RKO (cell line): ENCODE results near the gene DLL1.

Source experiments
- DNase-seq: peaks from one replicate; pipeline ENCODE4 v3.0.0-alpha.2; 2016; ENCODE audit warnings: low spot score

Gene DLL1

DNA sequence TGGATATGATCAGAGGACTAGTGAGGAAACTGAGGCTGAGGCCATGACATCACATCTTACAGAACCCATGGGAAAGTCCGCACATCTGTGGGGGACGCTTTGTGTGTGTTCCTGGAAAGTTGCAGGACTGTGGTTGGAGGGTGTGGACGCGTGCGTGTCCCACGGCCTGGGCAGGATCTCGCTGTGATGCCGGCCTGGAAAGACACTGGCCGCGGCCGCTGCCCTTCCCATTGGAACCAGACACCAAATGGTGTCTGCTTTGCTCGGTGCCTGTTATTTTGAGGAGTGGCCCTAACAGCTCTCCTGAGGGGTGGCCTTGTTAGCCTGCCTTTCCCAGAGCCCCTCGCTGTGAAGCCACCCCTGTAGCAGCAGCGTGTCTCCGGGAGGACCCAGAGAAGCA is 41.1 kb downstream of the DLL1 start:
- DNase-seq = no peak

DNA sequence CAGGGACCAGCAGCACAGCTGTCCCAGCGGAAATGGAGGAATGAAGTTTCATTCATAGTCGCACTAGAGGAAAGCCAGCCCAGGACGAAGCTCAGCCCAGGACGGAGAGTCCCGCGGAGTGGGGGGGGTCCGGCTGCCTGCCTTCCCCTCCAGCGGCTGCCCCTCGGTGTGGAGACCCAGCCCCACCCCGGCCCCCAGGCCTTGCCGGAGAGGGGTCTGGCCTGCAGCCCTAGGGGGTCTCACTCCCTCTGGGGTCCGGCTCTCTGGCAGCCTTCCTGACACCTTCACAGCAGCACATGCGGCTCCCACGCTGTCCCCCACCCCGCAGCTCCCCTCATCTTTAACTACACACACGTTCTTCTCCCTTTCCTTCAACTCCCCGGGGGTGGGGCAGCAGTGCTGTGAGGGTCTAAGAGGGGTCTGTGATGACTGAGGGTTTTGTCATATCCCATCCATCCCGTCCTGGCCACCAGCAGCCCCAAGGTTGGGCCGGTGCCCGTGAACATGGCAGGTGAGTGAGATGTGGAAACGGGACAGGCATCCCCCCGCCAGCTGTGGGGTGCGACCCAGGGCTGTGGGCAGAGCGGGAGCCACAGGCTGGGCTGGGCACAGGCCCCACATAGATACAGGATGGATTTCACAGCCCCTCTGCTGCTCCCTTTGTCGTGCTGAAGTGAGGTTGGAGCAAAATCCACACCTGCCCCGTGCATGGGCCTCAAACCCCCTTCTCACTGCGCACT is 41.8 kb downstream of the DLL1 start:
- no peak for DNase-seq

DNA sequence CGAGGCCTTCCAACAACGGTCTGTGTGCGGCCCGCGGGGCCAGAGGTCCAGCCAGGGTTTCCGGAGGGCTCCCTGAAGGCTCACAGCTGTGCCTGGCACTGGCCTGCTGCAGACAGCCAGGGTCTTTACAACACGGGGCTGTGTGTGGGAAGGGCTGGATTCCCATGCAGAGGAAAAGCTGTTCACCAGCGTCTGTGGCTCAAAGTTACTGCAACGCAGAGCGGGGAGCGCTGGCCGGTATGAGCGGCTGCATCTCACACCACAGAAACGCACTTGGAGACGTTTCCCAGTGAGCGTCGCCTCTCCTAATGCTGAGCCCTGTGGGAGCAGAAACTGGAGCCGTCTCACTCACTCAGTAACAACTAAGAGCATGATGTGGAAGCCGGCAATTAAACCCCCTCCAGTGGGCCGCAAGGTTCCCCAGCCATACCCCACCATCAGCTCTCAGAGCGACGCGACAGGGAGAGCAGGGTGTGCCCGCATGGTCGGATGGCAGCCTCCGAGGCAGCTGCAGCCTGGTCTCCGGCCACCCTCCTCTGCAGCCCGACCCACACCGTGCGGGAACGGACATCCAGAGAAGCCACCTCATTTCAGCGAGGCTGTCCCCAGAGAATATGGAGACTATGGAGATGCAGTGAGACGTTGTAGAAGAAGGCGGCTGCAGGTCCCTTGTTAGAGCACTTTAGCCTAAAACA is 42.6 kb downstream of the DLL1 start:
- no peak for DNase-seq

DNA sequence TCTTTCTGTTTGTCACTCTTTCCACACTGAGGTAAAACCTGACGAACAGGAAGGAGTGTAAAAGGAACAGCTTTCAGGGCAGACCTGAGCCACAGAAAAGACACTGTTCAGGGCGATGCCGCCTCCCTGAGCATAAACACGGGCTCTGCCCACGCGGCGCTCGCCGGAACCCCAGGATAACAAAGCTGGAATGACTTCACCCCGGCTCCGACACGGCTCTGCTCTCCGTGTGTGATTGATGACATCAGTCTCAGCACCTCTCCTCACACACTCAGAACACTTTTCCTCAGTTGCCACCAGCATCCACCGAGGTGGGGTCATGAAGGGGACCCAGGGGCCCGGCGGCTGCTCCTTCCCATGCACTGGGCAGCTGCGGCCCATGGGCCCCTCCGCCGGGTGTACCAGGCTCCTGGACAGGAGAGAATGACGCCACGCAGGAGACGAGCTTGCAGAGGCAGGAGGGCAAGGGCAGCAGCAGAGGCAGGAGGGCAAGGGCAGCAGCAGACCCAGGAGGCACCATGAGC is 43.6 kb downstream of the DLL1 start:
- no peak for DNase-seq

DNA sequence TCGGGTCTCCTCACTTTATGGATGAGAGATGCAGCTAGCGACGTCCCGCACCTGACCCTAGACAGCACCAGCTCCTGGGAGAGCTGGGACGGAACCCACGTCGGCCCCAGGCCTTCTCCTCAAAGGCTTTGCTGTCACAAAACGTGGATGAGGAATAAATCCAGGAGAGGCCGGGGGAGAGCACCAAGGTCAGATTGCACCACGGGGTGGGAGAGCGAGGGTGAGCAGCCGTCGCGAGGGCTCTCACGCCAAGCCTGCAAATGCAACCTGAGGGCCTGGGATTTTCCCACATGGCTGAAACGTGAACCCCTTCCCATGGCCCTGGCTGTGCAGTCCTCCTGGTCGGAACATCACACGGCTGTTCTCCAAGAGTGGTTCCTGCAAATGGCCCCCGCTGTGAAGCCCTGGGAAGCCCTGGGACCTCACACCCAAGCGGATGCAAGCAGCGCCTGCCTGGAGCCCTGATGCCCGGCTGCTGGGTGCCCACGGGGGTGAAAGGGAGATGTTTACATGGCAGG is 45.3 kb downstream of the DLL1 start:
- no peak for DNase-seq

DNA sequence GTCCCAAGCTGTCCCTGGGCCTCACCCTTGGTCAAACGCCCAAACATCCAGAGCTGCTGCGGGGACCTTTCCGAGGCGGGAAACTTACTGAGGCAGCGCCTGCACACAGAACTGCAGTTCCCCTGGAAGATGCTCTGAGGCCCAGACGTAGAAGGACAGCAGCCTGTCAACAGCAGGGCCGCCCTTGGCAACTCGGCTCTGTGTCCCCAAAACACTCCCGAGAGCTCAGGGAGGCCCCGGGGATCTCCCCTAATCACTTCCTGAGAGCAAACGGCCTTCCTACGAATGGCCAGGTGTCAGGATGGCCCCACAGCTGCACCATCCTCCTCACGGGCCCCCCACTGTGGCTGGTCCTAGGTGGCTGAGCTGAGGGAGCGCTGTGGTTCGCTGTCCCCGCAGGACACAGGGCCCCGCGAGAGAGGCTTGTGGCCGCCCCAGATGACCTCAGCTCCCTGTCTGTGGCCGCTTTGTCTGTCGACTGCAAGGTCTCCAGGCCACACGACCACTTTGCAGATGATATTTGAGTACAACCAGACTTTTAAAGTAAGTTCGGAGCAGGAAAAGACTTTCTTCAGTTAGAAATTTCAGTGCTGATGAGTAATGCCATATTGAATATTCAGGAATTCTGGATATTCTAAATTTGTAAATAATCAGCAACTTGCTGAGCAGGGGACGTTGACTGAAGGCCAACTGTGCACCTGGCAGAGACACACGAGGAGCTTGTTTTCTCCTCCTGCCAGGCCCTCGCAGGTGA is 46.0 kb downstream of the DLL1 start:
- DNase-seq = no peak

DNA sequence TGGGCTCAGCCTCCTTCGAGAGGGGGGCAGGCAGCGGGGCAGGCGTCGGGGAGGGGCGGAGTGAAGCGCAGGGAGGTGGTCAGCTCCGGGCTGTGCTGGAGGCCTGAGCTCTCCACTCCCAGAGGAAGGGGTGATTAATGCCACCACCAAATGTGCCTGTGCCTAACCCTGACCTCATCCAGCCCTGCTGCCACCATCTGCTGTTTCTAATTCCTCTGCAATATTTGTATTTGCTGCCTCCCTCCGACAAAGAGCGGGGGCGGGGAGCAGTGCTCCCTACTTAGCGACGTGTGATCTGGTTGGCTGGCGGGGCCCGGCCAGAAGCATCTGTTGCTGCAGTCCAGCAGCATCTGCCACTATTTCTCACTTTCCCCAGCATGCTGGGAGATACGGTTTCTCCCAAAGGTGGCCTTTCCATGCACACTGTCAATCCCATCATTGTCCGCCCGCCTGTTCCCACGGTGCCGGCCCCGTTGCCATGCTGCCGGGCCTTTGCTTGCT is 47.0 kb downstream of the DLL1 start:
- DNase-seq = no peak

DNA sequence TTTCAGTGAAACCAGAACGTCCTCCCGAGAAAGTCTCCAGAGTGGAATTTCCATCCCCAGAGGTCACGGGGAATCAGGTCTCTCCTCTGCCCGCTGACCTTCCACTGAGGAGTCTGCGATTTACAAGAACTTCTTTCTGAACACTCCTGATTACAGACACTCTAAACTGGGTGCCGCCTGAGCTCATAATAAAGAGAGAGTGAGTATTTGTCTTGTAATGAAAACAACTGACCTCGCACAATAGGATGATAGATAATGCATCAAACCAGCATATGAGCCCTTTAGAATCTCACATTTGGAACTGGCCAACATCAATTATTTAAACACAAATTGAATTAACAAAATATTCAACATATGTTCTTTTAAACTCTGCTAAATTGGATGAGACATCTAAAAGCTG is 47.5 kb downstream of the DLL1 start:
- DNase-seq = no peak

DNA sequence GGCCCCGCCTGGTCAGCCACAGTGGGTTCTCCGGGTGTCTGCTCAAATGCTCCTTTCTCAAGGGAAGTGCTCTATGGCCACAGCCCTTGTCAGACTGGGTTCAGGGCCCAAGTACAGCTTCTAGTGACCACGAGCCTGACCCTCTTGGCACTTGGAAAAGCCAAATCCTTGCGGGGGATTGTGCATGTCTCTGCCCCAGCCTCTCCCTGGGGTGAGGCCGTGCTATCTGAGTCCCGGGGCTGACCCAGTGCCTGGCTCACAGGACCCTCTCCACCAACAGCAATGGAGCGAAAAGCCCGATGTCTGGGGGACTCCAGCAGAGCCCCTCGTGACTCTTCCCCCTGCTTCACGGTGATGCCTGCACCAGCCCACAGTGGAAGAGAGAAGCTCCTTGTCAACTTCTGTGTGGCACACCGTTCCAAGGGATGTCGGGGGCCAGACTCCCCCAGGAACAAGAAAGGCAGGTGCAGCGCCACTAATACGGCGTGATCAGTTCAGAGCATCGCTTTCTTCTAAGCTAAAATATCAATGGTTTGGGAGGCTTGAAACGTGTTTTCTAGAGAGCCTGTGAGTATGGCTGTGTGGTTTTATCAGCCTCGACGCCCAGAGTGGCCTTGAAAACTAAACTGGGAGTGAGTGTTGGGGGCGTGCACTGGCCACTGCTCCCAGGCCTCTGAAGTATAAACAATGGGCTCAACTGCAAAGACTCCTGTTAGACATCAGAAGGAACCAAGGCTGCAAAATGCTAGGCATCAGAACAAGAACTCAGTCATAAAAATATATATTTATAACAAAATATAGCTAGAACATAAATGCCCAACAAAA is 51.9 kb downstream of the DLL1 start:
- no peak for DNase-seq

GRCh38 chr6:170237999-170238740 is 52.7 kb downstream of the DLL1 start:
- no peak for DNase-seq

GRCh38 chr6:170236131-170236836 is 54.6 kb downstream of the DLL1 start:
- no peak for DNase-seq

DNA sequence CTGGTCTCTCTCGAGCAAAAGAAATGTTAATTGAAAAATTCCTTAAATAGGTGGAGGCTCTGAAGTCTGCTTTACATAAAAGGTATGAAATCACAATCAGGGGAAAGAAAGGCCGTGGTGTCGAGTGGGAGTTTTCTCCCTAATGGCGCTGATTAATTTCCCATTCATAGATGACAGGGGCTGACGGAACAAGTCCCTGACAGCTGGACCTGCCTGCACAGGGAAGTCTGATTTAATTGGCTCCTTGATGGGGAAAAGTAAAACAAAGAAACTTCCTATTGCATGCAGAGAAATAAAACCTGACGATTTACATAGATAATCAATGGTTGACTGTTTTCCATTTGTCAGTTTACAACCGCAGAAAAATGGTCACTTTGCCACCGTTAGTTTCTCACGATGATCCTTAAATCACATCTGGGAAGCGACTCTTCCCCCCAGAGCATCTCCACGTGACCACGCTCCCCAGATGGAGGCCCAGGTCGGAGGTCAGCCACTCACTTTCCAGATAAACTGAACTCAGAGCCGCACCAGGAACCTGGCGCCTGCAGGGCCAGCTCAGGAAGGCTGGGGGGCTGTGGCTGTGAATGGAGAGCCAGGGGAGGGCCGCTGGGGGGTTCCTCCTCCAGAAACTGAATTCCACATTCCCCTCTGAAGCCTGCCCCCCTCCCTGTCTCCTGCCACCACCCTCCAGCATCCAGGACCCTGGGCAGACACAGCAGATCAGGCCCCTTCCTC is 55.3 kb downstream of the DLL1 start:
- DNase-seq = no peak

DNA sequence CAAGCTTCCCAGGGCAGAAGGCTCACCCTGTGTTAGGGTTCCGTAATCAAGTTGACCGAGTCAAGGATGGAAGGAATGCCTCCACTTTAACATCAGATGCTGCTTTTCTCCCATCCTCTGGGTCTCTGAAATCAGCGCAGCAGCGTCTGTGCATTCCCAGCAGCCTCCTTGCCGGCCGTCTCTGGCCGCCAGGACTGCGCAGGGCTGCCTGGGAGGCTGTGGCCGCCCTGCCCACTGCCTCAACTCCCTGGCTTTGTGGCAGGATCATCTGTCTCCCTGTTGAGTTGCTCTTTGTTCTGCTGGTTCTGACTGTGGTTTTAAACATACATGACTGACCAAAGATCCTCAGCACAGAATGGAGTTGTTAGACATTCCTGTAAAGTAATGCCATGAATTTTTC is 56.5 kb downstream of the DLL1 start:
- no peak for DNase-seq

- DNase-seq = no peak
Observed at GRCh38 chr6:170233286-170234205, 57.3 kb downstream of the DLL1 start.
